HG03280 (cell line): ENCODE data around the gene POGLUT2.
"Not testable (repeated sequence)": the region's sequence is repeated elsewhere in the genome, so short reads cannot be mapped to it uniquely, and the experiment has no call there.

Source experiments
- ATAC-seq: cut with Tn5 transposase; IDR thresholded peaks from one replicate; pipeline ENCODE4 v1.9.1; 2021; ENCODE audit warnings: mild to moderate bottlenecking, moderate library complexity; ENCODE audit not compliant: unreplicated experiment

The POGLUT2 gene

DNA sequence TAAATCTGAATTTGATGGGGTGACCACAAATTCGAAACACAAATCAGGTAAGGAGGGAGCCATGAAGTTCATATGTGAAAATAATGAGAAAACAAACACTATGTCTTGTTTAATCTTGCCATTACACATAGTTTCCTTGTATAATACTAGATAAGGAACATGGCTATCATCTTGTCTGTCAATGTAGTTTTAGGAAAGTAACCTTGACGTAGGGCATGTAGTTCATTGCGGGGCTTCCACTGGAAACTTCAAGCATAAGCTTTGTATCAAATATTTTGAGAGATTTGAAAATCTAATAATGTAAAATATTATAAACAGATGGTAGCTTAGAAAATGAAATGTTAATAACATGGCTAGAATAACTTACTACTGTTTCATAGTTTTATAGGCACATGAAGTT is 8.9 kb upstream of the POGLUT2 start:
- no peak for ATAC-seq

- no peak for ATAC-seq
Observed at GRCh38 chr13:102805680-102806079, 6.9 kb upstream of the POGLUT2 start.

DNA sequence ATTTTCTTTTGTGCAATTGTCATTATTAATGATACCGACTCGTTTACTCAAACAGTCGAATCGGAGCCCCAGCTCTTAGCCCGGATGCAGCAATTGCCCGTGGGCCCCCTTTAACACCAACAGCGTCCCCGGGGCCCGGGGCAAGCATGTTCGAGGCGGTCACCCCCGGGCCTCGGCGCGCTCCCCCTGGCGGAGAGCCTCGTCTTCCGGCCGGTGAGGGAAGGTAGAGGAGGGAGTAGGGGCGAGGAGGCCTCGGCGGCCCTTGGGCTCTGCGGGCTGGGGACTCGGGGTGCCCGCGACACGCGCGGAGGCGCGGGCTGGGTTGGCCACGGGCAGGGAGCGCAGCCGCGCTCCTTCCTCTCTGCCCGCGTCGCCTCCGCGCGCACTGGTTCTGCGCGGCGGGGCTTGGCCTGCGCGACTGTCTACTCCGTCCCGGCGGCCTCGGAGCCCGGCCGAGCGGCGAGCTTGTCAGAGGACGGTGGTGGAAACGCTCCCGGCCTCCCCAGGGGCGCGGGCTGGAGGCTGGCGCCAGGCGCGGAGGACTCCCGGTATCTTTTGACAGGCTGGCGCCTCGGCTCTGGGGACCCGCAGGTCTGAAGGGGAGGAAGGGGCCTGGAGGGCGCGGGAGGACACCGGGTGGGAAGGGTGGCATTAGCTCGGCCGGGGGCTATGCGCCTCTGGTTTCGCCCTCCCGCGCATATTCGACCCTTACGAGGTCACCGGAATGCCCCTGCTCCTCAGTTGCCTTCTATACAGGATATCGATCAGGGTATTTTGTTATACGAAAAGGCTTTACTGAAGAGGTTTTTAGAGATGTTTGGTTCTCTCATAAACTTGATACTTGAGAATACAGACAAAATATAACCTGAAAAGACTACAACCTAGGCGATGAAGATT is 1.6 kb upstream of the POGLUT2 start:
- peak; percentile 79 for ATAC-seq

DNA sequence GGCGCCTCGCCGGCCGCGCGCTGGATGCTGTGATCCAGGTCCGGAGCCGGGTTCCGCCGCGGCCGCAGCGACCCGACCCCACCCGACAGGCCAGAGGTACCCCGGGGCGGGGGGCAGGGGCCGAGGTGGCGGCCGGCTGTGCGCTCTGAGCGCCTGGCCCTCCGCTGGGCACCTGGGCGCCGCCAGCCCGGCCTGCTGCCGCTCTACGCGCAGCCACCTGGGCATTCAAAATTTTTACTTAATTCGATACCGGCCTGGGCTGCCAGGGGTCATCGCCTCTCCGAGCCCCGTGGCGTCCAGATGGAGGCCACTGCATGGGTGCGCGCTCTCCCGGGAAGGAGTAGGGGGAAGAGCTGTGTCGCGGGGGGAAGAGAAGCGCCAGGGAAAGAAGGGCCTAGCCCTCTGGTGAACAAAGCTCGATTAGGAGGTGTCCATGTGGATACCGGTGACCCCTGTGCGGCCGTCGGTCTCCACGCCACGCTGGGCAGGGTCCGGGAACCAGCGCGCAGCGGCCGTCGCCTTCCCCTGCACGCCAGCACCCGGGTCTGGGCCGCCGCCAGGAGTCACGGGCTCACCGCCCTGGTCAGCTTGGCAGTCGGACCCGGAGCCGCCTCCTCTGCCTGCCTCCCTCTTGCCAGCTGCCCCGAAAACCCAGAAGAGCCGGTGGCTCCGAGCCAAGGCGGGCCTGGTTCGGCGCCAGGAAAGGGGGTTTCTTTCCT is 809 bp upstream of the POGLUT2 start:
- peak; percentile 9 for ATAC-seq

- no peak for ATAC-seq
Observed at GRCh38 chr13:102793611-102794355, 5.0 kb downstream of the POGLUT2 start.

GRCh38 chr13:102792396-102792795 is 6.4 kb downstream of the POGLUT2 start:
- no peak for ATAC-seq

DNA sequence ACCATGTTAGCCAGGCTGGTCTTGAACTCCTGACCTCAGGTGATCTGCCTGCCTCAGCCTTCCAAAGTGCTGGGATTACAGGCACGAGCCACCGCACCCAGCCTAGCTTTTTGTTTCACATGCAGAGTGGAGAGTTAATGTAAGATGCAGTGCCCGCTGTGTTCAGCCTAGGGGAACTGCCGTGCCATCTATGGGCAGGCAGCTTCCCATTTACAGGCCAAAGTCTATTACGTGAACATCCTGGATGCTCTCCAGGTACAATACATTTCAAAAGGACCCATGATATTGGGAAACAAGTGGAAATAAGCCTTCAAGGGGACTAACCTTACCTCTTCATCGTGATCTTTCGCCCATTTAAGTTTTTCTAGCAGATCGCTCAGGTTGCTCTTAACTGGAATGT is 10.1 kb downstream of the POGLUT2 start:
- ATAC-seq, result no peak

GRCh38 chr13:102784483-102784882 is 14.3 kb downstream of the POGLUT2 start:
- no peak for ATAC-seq

DNA sequence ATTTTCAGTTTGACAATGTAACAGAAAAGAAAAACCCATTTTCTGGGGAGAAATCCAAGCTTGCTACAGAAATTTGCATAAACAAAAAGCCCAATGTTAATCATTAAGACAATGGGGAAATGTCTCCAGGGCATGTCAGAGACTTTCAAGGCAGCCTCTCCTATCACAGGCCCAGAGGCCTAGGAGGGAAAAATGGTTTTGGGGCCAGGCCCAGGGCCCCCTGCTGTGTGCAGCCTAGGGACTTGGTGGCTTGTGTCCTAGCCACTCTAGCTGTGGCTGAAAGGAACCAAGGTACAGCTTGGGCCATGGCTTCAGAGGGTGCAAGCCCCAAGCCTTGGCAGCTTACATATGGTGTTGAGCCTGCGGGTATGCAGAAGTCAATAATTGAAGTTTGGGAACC is 17.2 kb downstream of the POGLUT2 start:
- no peak for ATAC-seq

GRCh38 chr13:102780656-102781055 is 18.1 kb downstream of the POGLUT2 start:
- not testable (repeated sequence) for ATAC-seq

- no peak for ATAC-seq
Observed at GRCh38 chr13:102779436-102780159, 19.2 kb downstream of the POGLUT2 start.

- ATAC-seq, result no peak
Observed at GRCh38 chr13:102777736-102778135, 21.0 kb downstream of the POGLUT2 start.

GRCh38 chr13:102776271-102776670 is 22.5 kb downstream of the POGLUT2 start:
- ATAC-seq, result no peak

- no peak for ATAC-seq
Observed at GRCh38 chr13:102774591-102775520, 23.9 kb downstream of the POGLUT2 start.

DNA sequence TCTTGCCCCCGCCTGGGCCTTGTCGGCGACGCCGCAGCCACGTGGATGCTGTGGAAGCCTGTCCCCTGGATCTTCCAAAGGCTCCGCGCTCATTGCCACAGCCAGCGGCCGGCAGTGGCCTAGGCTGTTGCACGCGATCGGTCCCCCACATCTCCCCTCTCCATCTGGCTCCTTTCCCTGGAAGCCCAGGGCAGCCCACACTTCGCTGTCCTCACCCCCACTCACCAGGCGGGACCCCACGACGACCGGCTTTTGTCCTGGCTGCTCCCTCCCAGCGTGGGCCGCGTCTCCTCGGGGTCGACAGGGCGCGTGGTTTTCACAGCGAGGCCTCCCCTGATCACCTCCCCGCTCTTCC is 24.6 kb downstream of the POGLUT2 start:
- ATAC-seq, result no peak

- peak; percentile 95 for ATAC-seq
Observed at GRCh38 chr13:102773441-102774213, 25.1 kb downstream of the POGLUT2 start, which contains the start of gene TEX30. Gene TEX30 (minus strand): TSS chr13:102773786. CDS start chr13:102770026, 3,760 bp downstream.

DNA sequence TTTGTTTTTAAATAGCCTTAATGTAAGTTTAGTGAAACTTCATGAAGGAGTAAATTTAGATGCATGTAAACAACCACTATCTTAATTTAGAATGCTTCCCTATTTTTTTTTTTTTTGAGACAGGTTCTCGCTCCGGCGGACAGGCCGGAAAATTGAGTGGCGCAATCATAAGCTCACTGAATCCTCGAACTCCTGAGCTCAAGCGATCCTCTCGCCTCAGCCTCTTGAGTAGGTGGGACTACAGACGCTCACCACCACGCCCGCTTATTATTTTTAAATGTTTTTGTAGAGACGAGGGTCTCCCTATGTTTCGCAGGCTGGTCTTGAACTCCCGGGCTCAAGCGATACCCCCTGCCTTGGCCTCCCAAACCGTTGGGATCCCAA is 26.7 kb downstream of the POGLUT2 start:
- no peak for ATAC-seq

DNA sequence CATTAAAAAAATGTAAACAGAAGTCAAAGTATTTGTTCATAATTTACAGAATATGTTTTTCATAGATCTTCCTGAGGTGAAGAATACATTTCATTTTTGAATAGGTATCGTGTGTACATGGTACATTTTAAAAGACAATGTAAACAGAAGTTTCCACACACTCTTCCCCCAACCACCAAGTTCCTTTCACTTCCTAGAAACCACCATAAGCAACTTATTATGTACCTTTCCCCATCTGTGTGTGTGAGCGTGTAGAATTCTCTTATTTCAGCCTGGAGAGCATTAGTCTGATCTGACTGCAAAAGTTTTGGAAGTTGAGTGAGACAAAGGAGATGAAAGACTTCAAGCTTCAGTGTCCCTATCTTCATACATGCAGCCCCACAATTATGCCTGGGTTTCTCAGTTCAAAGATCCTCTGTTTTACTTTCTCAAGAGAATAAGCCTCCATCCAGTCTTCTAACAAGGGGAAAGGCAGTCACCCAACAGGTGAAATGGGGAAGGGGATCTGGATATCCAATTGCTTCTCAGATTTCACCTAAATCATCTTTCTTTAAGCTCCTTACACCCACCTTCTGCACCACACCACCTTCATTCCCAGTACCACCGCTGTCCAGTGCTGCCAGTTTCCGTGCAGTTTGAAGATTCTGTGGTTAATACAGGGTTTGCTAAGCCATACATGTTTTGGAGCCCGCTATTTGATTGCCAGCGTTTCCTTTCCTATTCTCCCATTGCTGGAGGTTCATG is 27.3 kb downstream of the POGLUT2 start:
- no peak for ATAC-seq
